Natural killer cell (primary cell): ENCODE measurements around the gene SLC26A8. TPM values are rescaled to one million over a fixed set of nuclear protein-coding genes. Genes with fewer than 3 reads are reported as not detected.

Experiments
- ATAC-seq, 3 donors: fragments of 150-1000 bp in 2 of 3; fragments of 200-7000 bp in 1 of 3; cut with Tn5 transposase; 1 replicate in 1 of 3; 2 replicates in 2 of 3; pipeline ENCODE4 v1.10.0; 2021; ENCODE audit warnings: mild to moderate bottlenecking in 2 of 3, moderate library complexity in 2 of 3
- DNase-seq, 2 donors: peaks; one replicate each; pipeline versions ENCODE4 v3.0.0 to v3.0.0-alpha.2; 2013 to 2021; ENCODE audit warnings: mixed read lengths in 1 of 2
- H3K27ac ChIP-seq: one replicate; pipeline ENCODE4 v1.5.1; 2013; ENCODE audit warnings: mild to moderate bottlenecking, low read length
- H3K27me3 ChIP-seq: one replicate; pipeline ENCODE4 v1.6.1; 2013; ENCODE audit warnings: low read length; ENCODE audit not compliant: control insufficient read depth, insufficient read depth
- H3K36me3 ChIP-seq: one replicate; pipeline ENCODE4 v1.6.1; 2013; ENCODE audit warnings: low read length; ENCODE audit not compliant: control insufficient read depth, insufficient read depth
- H3K4me1 ChIP-seq: one replicate; pipeline ENCODE4 v1.6.1; 2013; ENCODE audit warnings: low read length; ENCODE audit not compliant: control insufficient read depth, insufficient read depth
- H3K4me3 ChIP-seq: one replicate; pipeline ENCODE4 v1.5.1; 2013; ENCODE audit warnings: low read length
- H3K9me3 ChIP-seq: one replicate; pipeline ENCODE4 v1.6.1; 2013; ENCODE audit warnings: low read length; ENCODE audit not compliant: control insufficient read depth, insufficient read depth
- H3K27ac Mint-ChIP-seq, 2 donors: one replicate each; pipeline ENCODE4 v1.8.0; 2022; ENCODE audit warnings: mild to moderate bottlenecking in 2 of 2, mixed read lengths in 2 of 2, moderate library complexity in 1 of 2
- H3K27me3 Mint-ChIP-seq, 2 donors: one replicate each; pipeline ENCODE4 v1.8.0; 2022; ENCODE audit warnings: low read depth in 2 of 2, mixed read lengths in 2 of 2
- H3K36me3 Mint-ChIP-seq: one replicate; pipeline ENCODE4 v1.8.0; 2022; ENCODE audit warnings: mixed read lengths
- H3K4me1 Mint-ChIP-seq, 2 donors: one replicate each; pipeline ENCODE4 v1.8.0; 2022; ENCODE audit warnings: mixed read lengths in 2 of 2
- H3K4me3 Mint-ChIP-seq: one replicate; pipeline ENCODE4 v1.8.0; 2022; ENCODE audit warnings: mild to moderate bottlenecking, moderate library complexity, mixed read lengths
- H3K9me3 Mint-ChIP-seq, 2 donors: one replicate each; pipeline ENCODE4 v1.8.0; 2022; ENCODE audit warnings: mixed read lengths in 2 of 2
- WGBS: methylation state at CpG from one replicate; pipeline ENCODE4 v1.1.7; 2013; ENCODE audit warnings: missing lambda C conversion rate; ENCODE audit not compliant: insufficient coverage; 5-methylcytosine and 5-hydroxymethylcytosine counted together
- intact Hi-C: fragments of 100-400 bp; cut with micrococcal nuclease; formaldehyde crosslinking; loops from one replicate; pipeline ENCODE4 v1.14.2; 2022
- total RNA-seq, 4 donors: library from RNA; stranded (reverse); fragments of 120-200 nt in 1 of 4; gene quantifications; one replicate each; pipeline versions ENCODE4 v1.2.3 to v1.2.4, GENCODE V29; 2013 to 2022
- TF ChIP-seq, protein P1 (sequence below): fragments of 200-600 bp; IDR thresholded peaks from one replicate; pipeline ENCODE4 v1.8.0; 2022; ENCODE audit warnings: antibody characterized with exemption

SLC26A8 gene
- total RNA-seq, 3 donors from 2014 or later (not counting 1 experiment from before 2014, with no cell fraction given), result 0.93 TPM; not detected in 2

GRCh38 chr6:36068586-36068985, 44.1 kb upstream of the SLC26A8 start:
- Histone ChIP-seq H3K36me3 (peaks cover 5% of the 10 kb centered on the region), H3K9me3 (no peaks in the 10 kb centered on the region), H3K27me3 (no peaks in the 10 kb centered on the region), H3K27ac (no peak overlapping the region), H3K4me1 (no peaks in the 10 kb centered on the region), H3K4me3 (no peak overlapping the region)
- DNase-seq (no peak), ATAC-seq (no peak)
- H3K27ac Mint-ChIP-seq, result peak overlapping the region; percentile 31 to 45
- H3K4me1 Mint-ChIP-seq, result peaks cover 76 to 81% of the 10 kb centered on the region in 2 donors
- 96% methylated on average over 3 of the region's 3 CpGs for WGBS
- intact Hi-C loops, result no loop called here
- TF ChIP-seq, protein P1, sequence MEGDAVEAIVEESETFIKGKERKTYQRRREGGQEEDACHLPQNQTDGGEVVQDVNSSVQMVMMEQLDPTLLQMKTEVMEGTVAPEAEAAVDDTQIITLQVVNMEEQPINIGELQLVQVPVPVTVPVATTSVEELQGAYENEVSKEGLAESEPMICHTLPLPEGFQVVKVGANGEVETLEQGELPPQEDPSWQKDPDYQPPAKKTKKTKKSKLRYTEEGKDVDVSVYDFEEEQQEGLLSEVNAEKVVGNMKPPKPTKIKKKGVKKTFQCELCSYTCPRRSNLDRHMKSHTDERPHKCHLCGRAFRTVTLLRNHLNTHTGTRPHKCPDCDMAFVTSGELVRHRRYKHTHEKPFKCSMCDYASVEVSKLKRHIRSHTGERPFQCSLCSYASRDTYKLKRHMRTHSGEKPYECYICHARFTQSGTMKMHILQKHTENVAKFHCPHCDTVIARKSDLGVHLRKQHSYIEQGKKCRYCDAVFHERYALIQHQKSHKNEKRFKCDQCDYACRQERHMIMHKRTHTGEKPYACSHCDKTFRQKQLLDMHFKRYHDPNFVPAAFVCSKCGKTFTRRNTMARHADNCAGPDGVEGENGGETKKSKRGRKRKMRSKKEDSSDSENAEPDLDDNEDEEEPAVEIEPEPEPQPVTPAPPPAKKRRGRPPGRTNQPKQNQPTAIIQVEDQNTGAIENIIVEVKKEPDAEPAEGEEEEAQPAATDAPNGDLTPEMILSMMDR, result no peak
- no peaks in the 10 kb centered on the region for H3K36me3 Mint-ChIP-seq
- no peaks in the 10 kb centered on the region for H3K27me3 Mint-ChIP-seq
- H3K9me3 Mint-ChIP-seq, result no peaks in the 10 kb centered on the region
- no peak overlapping the region for H3K4me3 Mint-ChIP-seq

DNA sequence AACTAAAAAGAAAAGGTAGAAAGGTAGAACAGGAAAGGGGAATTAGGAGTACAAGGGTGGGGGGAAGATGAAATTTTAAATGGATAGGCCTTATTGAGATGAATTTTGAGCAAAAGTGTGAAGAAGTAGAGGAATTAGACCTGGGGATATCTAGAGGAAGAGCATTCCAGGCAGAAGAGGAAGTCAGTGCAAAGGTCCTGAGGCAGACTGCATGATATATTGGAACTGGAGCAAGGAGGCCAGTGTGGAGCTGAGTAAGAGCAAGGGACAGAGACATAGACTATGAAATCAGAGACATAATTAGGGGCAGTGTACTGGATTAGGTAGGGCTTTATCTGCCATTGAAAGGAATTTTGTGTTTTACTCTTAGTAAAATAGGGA, 43.6 kb upstream of the SLC26A8 start:
- no peaks in the 10 kb centered on the region for H3K9me3 Mint-ChIP-seq
- ATAC-seq (no peak), DNase-seq (no peak)
- no peak overlapping the region for H3K4me3 Mint-ChIP-seq
- Histone ChIP-seq H3K27ac (no peak overlapping the region), H3K4me3 (no peak overlapping the region), H3K27me3 (no peaks in the 10 kb centered on the region), H3K9me3 (no peaks in the 10 kb centered on the region), H3K4me1 (no peaks in the 10 kb centered on the region), H3K36me3 (peaks cover 9% of the 10 kb centered on the region)
- peaks cover 75 to 79% of the 10 kb centered on the region in 2 donors for H3K4me1 Mint-ChIP-seq
- intact Hi-C loops, result no loop called here
- H3K27ac Mint-ChIP-seq, result peak overlapping the region; percentile 31 to 45
- no peaks in the 10 kb centered on the region for H3K27me3 Mint-ChIP-seq
- TF ChIP-seq, protein P1, result no peak
- no peaks in the 10 kb centered on the region for H3K36me3 Mint-ChIP-seq

DNA sequence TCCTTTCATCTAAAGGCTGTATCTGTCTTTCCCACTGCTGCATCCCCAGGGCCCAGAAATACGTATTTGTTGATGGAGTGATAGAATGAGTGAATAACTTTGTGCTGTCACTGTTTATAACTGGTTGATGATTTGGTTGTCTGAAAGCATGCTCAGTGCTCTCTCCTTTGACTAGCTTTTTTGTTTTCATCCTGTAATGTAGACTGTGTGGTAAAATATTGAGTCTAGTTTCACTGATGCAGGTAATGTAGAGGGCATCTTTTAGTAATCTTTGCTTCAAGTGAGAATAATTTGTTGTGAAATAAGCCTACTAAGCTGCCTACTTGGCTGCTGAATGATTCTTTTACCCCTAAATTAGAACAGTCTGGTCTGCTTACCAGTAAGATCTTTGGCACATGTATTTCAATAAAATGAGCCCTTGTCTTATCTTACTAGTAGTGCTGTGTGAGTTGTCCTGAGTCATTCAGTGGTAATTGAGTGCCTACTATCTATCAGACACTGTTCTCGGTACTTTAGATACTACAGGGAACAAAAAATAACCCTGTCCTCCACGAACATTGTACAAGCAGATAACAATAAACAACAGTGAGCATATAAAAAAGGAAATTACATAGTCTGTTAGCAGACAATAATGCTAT, 43.1 kb upstream of the SLC26A8 start:
- no peaks in the 10 kb centered on the region for H3K27me3 ChIP-seq
- Mint-ChIP-seq H3K27me3 (no peaks in the 10 kb centered on the region), H3K4me1 (peaks cover 73 to 79% of the 10 kb centered on the region in 2 donors), H3K36me3 (no peaks in the 10 kb centered on the region), H3K4me3 (no peak overlapping the region), H3K27ac (peak overlapping the region; percentile 31 to 45), H3K9me3 (no peaks in the 10 kb centered on the region)
- 96% methylated on average over 2 of the region's 3 CpGs for WGBS
- no peaks in the 10 kb centered on the region for H3K4me1 ChIP-seq
- intact Hi-C loops, result no loop called here
- TF ChIP-seq, protein P1, result no peak
- H3K4me3 ChIP-seq, result no peak overlapping the region
- ATAC-seq (peak in 1 of 3 donors; percentile 43), DNase-seq (no peak)
- H3K9me3 ChIP-seq, result no peaks in the 10 kb centered on the region
- no peak overlapping the region for H3K27ac ChIP-seq
- peaks cover 9% of the 10 kb centered on the region for H3K36me3 ChIP-seq

DNA sequence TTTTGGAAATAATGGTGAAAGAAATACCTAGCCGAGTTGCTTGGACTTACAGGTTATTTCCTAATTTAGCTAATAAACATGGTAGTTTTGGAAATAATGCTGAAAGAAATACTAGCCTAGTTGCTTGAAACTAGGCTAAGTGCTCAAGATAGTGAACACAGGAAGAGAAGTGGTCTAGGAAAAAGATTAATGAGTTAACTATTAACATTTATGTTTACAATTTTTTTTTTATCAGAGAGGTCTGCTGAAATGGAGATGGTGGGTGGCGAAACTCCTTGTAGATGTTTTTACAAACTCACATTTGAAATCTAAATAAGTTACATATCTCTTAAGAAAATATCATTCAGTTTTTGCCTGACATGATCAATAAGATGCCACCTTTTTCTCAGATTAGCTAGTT, 42.4 kb upstream of the SLC26A8 start:
- Histone ChIP-seq H3K36me3 (peaks cover 13% of the 10 kb centered on the region), H3K4me1 (no peaks in the 10 kb centered on the region), H3K27me3 (no peaks in the 10 kb centered on the region), H3K9me3 (no peaks in the 10 kb centered on the region), H3K27ac (no peak overlapping the region), H3K4me3 (no peak overlapping the region)
- TF ChIP-seq, protein P1, result no peak
- Mint-ChIP-seq H3K9me3 (no peaks in the 10 kb centered on the region), H3K27me3 (no peaks in the 10 kb centered on the region), H3K36me3 (no peaks in the 10 kb centered on the region), H3K27ac (peak overlapping the region; percentile 45 to 68), H3K4me1 (peaks cover 67 to 73% of the 10 kb centered on the region in 2 donors), H3K4me3 (no peak overlapping the region)
- WGBS, result 100% methylated on average over 1 of the region's 2 CpGs
- DNase-seq (no peak), ATAC-seq (no peak)
- intact Hi-C loops, result no loop called here
